ENCODE results near the gene LILRB1. TPM values are rescaled to one million over a fixed set of nuclear protein-coding genes. Genes with fewer than 3 reads are reported as not detected.
A peak's percentile ranks its signal among the peaks of the same experiment; 100 is the strongest.
"Not testable (repeated sequence)": the region's sequence is repeated elsewhere in the genome, so short reads cannot be mapped to it uniquely, and the experiment has no call there.

Gene LILRB1
- polyA plus RNA-seq, 3 donors, result 27.2 to 317 (median 60.6) TPM

DNA sequence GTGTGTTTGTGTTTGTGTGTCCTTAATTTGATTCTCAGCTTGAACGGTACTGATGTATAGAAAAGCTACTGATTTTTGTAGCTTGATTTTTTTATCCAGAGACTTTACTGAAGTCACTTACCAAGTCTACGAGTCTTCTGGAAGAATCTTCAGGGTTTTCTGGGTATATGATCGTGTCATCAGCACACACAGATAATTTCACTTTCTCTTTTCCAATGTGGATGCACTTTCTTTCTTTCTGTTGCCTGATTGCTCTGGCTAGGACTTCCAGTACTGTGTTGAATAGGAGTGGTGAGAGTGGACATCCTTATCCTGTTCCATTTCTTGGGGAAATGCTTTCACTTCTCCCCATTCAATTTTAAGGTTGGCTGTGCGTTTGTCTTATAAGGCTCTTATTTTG, 7.9 kb upstream of the LILRB1 start:
- Mint-ChIP-seq H3K36me3 (peaks cover 6 to 7% of the 10 kb centered on the region in 2 donors), H3K27me3 (ENCODE audit: low read depth in 3 of 3) (peaks cover 1 to 6% (median 1%) of the 10 kb centered on the region in 3 donors), H3K9me3 (peaks cover 0 to 4% (median 0%) of the 10 kb centered on the region in 7 donors), H3K4me1 (peaks cover 34% of the 10 kb centered on the region), H3K4me3 (peak overlapping the region in 1 of 2 donors; percentile 0), H3K27ac (peak overlapping the region in 1 of 7 donors; percentile 16)
- intact Hi-C loops (cut with micrococcal nuclease), result no loop called here
- TF ChIP-seq, protein P1, sequence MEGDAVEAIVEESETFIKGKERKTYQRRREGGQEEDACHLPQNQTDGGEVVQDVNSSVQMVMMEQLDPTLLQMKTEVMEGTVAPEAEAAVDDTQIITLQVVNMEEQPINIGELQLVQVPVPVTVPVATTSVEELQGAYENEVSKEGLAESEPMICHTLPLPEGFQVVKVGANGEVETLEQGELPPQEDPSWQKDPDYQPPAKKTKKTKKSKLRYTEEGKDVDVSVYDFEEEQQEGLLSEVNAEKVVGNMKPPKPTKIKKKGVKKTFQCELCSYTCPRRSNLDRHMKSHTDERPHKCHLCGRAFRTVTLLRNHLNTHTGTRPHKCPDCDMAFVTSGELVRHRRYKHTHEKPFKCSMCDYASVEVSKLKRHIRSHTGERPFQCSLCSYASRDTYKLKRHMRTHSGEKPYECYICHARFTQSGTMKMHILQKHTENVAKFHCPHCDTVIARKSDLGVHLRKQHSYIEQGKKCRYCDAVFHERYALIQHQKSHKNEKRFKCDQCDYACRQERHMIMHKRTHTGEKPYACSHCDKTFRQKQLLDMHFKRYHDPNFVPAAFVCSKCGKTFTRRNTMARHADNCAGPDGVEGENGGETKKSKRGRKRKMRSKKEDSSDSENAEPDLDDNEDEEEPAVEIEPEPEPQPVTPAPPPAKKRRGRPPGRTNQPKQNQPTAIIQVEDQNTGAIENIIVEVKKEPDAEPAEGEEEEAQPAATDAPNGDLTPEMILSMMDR (IDR thresholded peaks at IDR 0.05), result no peak
- Histone ChIP-seq H3K79me2 (ENCODE audit: insufficient read depth, low read length) (no peaks in the 10 kb centered on the region), H3K9ac (ENCODE audit: insufficient read depth, low read length, poor library complexity, severe bottlenecking) (no peak overlapping the region), H3K4me3 (replicated peaks in 1 of 3; ENCODE audit: low read depth in 2 of 3, low read length in 3 of 3) (no peak overlapping the region), H3K4me1 (ENCODE audit: control insufficient read depth in 1 of 2, insufficient read depth in 2 of 2, low read length in 2 of 2) (peaks cover 12 to 22% of the 10 kb centered on the region in 2 donors), H3K4me2 (replicated peaks; ENCODE audit: extremely low read depth, low read length, poor library complexity, severe bottlenecking) (no peak overlapping the region), H3K27me3 (ENCODE audit: control insufficient read depth in 2 of 2, insufficient read depth in 2 of 2, low read length in 2 of 2) (no peaks in the 10 kb centered on the region), H4K20me1 (ENCODE audit: insufficient read depth, low read length) (no peaks in the 10 kb centered on the region), H3K27ac (ENCODE audit: low read depth in 1 of 2, low read length in 2 of 2) (no peak overlapping the region), H3K36me3 (replicated peaks in 1 of 2; ENCODE audit: control insufficient read depth in 1 of 2, insufficient read depth in 2 of 2, low read length in 2 of 2) (no peaks in the 10 kb centered on the region), H3K9me3 (replicated peaks in 1 of 2; ENCODE audit: control insufficient read depth in 1 of 2, insufficient read depth in 1 of 2, low read length in 2 of 2) (no peaks in the 10 kb centered on the region), H2AFZ (ENCODE audit: insufficient read depth, low read depth, low read length, poor library complexity, severe bottlenecking) (no peak overlapping the region)
- no CpG with 5 or more reads among the region's 4 CpGs for WGBS (ENCODE audit: insufficient coverage)
- no peak for DNase-seq

DNA sequence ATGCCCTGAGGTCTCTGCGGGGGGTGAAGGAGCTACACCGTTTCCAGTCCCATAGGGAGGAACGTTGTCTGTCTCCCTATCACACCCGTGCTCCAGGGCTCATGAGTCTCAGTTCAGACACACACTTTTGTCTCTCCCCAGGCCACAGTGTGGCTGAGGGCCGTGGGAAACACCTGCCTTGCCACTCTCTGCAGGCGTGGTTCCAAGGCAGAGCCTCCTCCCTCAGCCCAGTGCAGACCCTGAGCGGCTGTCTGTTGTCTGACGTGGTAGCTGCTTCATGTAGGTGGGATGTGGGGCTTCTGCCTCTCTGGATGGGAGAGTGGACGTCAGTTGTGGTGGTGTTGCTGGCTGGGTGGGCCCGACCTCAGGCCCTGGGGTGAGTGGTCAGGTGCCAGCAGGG, 6.0 kb upstream of the LILRB1 start:
- H2AFZ ChIP-seq (ENCODE audit: insufficient read depth, low read depth, low read length, poor library complexity, severe bottlenecking); H3K9me3 ChIP-seq (replicated peaks in 1 of 2; ENCODE audit: control insufficient read depth in 1 of 2, insufficient read depth in 1 of 2, low read length in 2 of 2); H3K36me3 ChIP-seq (replicated peaks in 1 of 2; ENCODE audit: control insufficient read depth in 1 of 2, insufficient read depth in 2 of 2, low read length in 2 of 2); H3K9ac ChIP-seq (ENCODE audit: insufficient read depth, low read length, poor library complexity, severe bottlenecking); H3K4me3 Mint-ChIP-seq; DNase-seq; H3K27ac ChIP-seq (ENCODE audit: low read depth in 1 of 2, low read length in 2 of 2); intact Hi-C loops (cut with micrococcal nuclease); H3K27ac Mint-ChIP-seq; H3K9me3 Mint-ChIP-seq; H4K20me1 ChIP-seq (ENCODE audit: insufficient read depth, low read length); H3K27me3 ChIP-seq (ENCODE audit: control insufficient read depth in 2 of 2, insufficient read depth in 2 of 2, low read length in 2 of 2); H3K4me3 ChIP-seq (replicated peaks in 1 of 3; ENCODE audit: low read depth in 2 of 3, low read length in 3 of 3); H3K27me3 Mint-ChIP-seq (ENCODE audit: low read depth in 3 of 3); H3K4me2 ChIP-seq (replicated peaks; ENCODE audit: extremely low read depth, low read length, poor library complexity, severe bottlenecking); H3K79me2 ChIP-seq (ENCODE audit: insufficient read depth, low read length): not testable (repeated sequence)
- Mint-ChIP-seq H3K36me3 (peaks cover 6 to 11% of the 10 kb centered on the region in 2 donors), H3K4me1 (peaks cover 44% of the 10 kb centered on the region)
- no CpG with 5 or more reads among the region's 10 CpGs for WGBS (ENCODE audit: insufficient coverage)
- H3K4me1 ChIP-seq (ENCODE audit: control insufficient read depth in 1 of 2, insufficient read depth in 2 of 2, low read length in 2 of 2), result peaks cover 9 to 28% of the 10 kb centered on the region in 2 donors

DNA sequence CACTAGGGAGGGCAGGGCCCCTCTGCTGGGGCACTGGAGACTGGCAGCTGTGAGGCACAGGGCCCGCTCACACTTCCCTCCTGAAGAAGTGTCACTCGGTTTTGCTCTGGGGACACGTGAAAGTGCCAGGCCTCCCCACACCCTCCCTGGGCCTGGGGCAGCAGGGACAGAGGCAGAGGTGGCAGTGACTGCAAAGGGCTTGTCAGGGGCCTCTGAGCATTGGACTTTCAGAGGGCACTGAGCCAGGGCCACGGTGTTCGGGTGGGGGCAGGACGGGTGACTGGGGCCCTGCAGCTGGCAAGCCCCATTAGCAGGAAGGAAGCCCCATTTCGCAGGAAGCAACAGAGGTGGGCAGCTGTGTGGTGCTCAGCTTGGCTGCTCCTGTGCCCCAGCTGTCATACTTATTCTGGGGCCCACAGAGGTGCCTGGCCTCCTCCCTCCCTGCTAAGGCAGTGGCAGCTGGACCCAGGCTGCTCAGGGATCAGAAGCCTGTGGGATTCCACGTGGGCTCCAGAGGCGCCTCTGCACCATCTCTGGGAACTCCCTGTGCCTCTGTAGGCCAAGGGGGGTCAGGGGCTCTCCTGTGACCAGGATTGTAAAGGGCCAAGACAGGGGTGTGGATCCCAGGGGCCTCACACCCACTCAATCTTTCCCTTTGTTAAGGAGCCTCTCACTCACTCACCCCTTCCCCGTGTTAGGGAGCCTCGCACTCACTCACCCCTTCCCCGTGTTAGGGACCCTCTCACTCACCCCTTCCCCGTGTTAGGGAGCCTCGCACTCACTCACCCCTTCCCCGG, 5.2 kb upstream of the LILRB1 start:
- 71% methylated on average over 5 of the region's 15 CpGs for WGBS (ENCODE audit: insufficient coverage)
- DNase-seq; H2AFZ ChIP-seq (ENCODE audit: insufficient read depth, low read depth, low read length, poor library complexity, severe bottlenecking); H3K36me3 ChIP-seq (replicated peaks in 1 of 2; ENCODE audit: control insufficient read depth in 1 of 2, insufficient read depth in 2 of 2, low read length in 2 of 2); intact Hi-C loops (cut with micrococcal nuclease); H3K27ac Mint-ChIP-seq; H3K4me2 ChIP-seq (replicated peaks; ENCODE audit: extremely low read depth, low read length, poor library complexity, severe bottlenecking); H3K27me3 ChIP-seq (ENCODE audit: control insufficient read depth in 2 of 2, insufficient read depth in 2 of 2, low read length in 2 of 2); H3K9me3 ChIP-seq (replicated peaks in 1 of 2; ENCODE audit: control insufficient read depth in 1 of 2, insufficient read depth in 1 of 2, low read length in 2 of 2); H3K79me2 ChIP-seq (ENCODE audit: insufficient read depth, low read length); H3K27ac ChIP-seq (ENCODE audit: low read depth in 1 of 2, low read length in 2 of 2); H3K9ac ChIP-seq (ENCODE audit: insufficient read depth, low read length, poor library complexity, severe bottlenecking); H3K27me3 Mint-ChIP-seq (ENCODE audit: low read depth in 3 of 3); H3K4me3 ChIP-seq (replicated peaks in 1 of 3; ENCODE audit: low read depth in 2 of 3, low read length in 3 of 3); H3K9me3 Mint-ChIP-seq; H3K4me3 Mint-ChIP-seq; H4K20me1 ChIP-seq (ENCODE audit: insufficient read depth, low read length): not testable (repeated sequence)
- Mint-ChIP-seq H3K4me1 (peaks cover 52% of the 10 kb centered on the region), H3K36me3 (peaks cover 6 to 11% of the 10 kb centered on the region in 2 donors)
- H3K4me1 ChIP-seq (ENCODE audit: control insufficient read depth in 1 of 2, insufficient read depth in 2 of 2, low read length in 2 of 2), result peaks cover 18 to 37% of the 10 kb centered on the region in 2 donors

All from CD14-positive monocyte (primary cell).